Stimulated activated CD4-positive, alpha-beta T cell treated with anti-CD3 and anti-CD28 coated beads, TNF-alpha, amount 100 ng/mL, for 1 hour (primary cell): ENCODE measurements around the gene ARHGEF38.
"Not testable (repeated sequence)": the region's sequence is repeated elsewhere in the genome, so short reads cannot be mapped to it uniquely, and the experiment has no call there.

ENCODE experiments used
- DNase-seq, 3 donors: peaks; one replicate each; pipeline ENCODE4 v3.0.0-alpha.2; 2020; ENCODE audit warnings: low read depth in 3 of 3, low spot score in 1 of 3

The ARHGEF38 gene

DNA sequence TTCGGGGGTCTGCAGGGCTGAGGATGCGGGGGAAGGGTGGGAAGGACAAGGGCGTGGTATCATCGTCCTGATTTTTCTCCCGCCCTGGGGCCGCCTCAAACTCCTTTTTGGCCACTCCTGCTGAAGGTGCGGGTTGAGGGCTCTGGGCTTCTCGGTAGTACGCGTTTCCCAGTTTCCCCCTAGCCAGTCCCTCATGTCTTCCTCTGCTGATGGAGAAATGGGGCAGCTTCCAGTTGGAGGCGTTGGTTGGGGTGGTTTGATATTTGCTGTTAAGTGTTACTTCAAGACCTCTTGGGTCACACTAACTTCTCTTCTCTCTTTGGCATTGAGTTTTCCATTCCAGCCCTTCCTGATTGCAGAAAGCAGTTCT, 156.6 kb downstream of the ARHGEF38 start:
- no peak for DNase-seq

DNA sequence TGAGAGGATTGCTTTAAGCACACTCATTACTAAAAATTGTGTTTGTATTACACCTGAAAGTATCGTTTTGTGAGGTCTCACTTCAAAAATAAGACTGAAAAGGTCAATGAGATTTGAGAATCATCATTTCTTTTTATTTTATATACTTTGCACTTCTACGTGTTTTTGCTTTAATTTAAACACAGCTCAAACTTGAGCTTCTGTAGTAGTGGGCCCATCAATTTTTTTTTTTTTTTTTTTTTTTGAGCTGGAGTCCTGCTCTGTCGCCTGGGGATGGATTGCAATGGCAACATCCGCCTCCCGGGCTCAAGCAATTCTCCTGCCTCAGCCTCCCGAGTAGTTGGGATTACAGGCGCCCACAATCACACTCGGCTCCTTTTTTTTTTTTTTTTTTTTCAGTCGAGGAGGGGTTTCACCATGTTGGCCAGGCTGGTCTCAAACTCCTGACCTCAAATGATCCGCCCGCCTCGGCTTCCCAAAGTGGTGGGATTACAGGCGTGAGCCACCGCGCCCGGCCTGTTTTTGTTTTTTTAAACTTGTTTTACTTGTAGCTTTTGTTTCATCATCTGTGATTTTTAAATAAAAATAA, 157.7 kb downstream of the ARHGEF38 start:
- DNase-seq: no peak

- no peak for DNase-seq
Observed at GRCh38 chr4:105710678-105711077, 158.3 kb downstream of the ARHGEF38 start.

- no peak for DNase-seq
Observed at GRCh38 chr4:105712766-105713165, 160.3 kb downstream of the ARHGEF38 start.

DNA sequence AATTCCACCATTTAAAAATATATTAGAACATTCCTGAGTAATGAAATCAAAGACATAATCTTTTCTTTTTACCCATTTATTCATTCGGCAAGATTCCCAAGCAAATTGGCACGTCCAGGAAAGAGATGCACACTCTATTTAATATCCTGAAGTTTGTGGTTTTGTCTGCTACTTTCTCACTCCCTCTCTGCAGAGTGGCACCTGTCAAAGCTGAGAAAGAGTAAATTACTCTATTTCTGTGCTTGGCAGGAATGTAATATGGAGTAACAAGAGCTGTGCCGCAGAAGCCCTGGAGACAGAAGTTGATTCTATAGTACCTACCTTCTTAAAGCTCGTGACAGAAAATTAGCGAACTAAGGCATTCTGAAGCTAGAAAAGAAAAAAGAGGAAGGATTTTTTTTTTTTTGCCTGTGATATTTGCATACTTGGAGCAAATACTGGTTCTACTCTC, 161.7 kb downstream of the ARHGEF38 start:
- DNase-seq: no peak

DNA sequence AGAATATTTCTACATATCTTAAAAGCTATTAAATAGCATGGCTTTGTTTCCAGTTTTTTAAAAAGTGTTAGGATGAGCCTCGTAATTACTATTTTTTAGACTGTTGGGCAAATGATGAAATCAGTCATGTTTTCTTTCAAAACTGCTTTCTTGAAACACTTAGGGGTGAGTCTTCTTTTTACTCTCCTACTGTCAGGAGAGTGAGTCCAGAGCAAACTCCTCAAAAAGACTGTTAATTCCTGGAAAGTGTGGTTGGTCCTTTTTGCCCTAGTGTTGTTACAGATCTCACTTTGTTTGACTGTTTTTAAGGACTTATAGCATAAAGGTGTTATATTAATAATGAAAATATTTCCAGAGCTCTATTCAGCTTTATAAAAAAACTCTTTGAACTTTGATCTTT, 162.5 kb downstream of the ARHGEF38 start:
- DNase-seq: no peak

- no peak for DNase-seq
Observed at GRCh38 chr4:105715692-105716278, 163.4 kb downstream of the ARHGEF38 start.

DNA sequence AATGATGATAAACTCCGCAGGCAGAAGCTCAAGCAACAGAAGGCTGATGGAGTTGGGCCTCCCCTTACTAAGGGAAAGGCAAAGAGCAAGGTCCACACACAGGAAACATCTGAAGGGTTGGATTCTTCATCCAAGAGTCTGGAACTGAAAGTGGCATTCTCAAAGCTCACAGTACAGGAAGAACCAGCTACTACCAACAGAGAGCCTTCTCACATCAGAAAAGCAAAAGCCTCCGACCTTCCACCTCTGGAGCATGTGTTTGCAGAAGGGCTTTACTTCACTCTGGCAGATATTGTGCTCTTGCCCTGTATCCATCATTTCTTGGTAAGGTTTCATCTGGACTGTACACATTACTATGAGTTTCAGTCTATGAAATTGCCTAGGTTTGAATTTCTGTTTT, 166.8 kb downstream of the ARHGEF38 start:
- DNase-seq: no peak

DNA sequence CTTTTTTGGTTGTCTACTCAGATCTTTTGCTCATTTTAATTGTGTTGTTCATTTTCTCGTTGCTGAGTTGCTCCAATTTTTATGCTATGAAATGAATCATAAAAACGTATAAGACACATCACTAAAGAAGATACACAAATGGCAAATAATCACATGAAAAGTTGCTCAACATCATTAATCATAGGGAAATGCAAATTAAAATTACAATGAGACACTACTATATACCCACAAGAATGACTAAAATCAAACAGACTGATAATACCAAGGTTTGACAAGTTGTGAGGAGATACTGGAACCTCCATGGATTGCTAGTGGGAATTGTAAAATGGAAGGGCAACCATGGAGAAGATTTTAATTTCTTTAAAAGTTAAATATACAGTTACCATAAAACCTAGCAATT, 173.2 kb downstream of the ARHGEF38 start:
- DNase-seq: no peak

DNA sequence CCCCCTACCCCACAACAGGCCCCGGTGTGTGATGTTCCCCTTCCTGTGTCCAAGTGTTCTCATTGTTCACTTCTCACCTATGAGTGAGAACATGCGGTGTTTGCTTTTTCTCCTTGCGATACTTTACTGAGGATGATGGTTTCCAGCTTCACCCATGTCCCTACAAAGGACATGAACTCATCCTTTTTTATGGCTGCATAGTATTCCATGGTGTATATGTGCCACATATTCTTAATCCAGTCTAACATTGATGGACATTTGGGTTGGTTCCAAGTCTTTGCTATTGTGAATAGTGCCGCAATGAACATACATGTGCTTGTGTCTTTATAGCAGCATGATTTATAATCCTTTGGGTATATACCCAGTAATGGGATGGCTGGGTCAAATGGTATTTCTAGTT, 177.5 kb downstream of the ARHGEF38 start:
- DNase-seq: not testable (repeated sequence)
